Retinal pigment epithelial cell (primary cell): ENCODE results near the gene BACH2.

Source experiments
- DNase-seq: peaks from one replicate; pipeline ENCODE4 v3.0.0-alpha.2; 2010; ENCODE audit warnings: low read depth
- H3K4me3 ChIP-seq: 2 replicates; pipeline ENCODE4 v1.5.1; 2011; ENCODE audit warnings: mild to moderate bottlenecking, low read length, control low read depth, moderate library complexity
- CTCF ChIP-seq: conservative IDR thresholded peaks from 2 replicates; pipeline ENCODE4 v1.5.1; 2011; ENCODE audit warnings: low read depth, low read length, control low read depth, inconsistent platforms

The BACH2 gene

GRCh38 chr6:90113389-90113788, 183.3 kb downstream of the BACH2 start:
- DNase-seq = no peak
- no peak for TF ChIP-seq CTCF
- H3K4me3 ChIP-seq = no peak overlapping the region

GRCh38 chr6:90111387-90111786, 185.3 kb downstream of the BACH2 start:
- H3K4me3 ChIP-seq = no peak overlapping the region
- TF ChIP-seq CTCF = no peak
- no peak for DNase-seq

GRCh38 chr6:90110971-90111370, 185.7 kb downstream of the BACH2 start:
- no peak for DNase-seq
- H3K4me3 ChIP-seq = no peak overlapping the region
- no peak for TF ChIP-seq CTCF

GRCh38 chr6:90109141-90109540, 187.5 kb downstream of the BACH2 start:
- DNase-seq = no peak
- no peak for TF ChIP-seq CTCF
- H3K4me3 ChIP-seq = no peak overlapping the region

- DNase-seq = no peak
- no peak overlapping the region for H3K4me3 ChIP-seq
- no peak for TF ChIP-seq CTCF
These were observed 188.8 kb downstream of the BACH2 start for GRCh38 chr6:90107771-90108282.

GRCh38 chr6:90107371-90107770, 189.3 kb downstream of the BACH2 start:
- no peak for TF ChIP-seq CTCF
- DNase-seq = no peak
- no peak overlapping the region for H3K4me3 ChIP-seq

- H3K4me3 ChIP-seq = no peak overlapping the region
- no peak for TF ChIP-seq CTCF
- DNase-seq = no peak
These were observed 190.2 kb downstream of the BACH2 start for GRCh38 chr6:90106449-90106848.
